ENCODE measurements around the gene IRF9. TPM values are rescaled to one million over a fixed set of nuclear protein-coding genes. Genes with fewer than 3 reads are reported as not detected.

Gene IRF9
- total and polyA plus RNA-seq, 2 of the 13 experiments (the other 11 are each of a cell fraction or from before 2014, with no cell fraction given) = 14.9 to 49.7 TPM

DNA sequence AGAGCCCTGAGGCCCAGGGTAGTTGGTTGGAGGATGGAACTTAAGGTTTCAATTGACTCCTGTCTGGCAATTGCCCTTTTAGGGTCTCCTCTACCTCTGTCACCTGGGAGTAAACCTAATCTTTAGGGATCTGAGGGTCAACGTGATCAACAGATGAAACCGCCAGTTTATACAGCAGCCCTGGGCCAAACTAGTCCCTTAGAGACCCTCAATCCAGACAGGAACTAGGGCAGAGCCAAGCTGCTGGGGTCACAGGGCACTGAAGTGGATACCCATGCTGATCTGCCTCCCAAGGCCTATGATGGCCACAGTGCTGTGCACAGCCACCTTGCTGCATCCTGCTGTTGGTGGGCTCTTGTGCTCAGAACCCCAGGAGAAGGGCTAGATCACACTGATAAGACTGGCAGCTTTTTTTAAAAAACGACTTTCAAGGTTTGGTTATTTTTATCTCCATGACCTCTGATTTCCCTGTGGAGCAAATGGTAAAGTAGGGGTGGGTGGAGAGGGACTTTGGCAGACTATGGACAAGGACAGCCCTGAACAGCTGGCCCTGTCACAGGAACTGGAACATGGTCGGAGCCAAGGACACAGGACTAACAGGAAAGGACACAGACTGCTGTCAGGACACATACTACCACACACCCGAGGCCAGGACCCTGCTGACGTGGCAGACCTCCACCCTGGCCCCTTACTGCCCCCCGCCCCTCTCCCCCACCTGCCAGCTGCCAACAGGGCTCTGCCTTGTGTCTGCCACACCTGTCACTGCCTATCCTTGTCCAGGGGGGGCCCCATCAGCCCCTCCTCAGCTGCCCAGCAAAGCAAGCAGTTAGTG, 30.1 kb upstream of the IRF9 start (continued):
- TF ChIP-seq, protein P1, sequence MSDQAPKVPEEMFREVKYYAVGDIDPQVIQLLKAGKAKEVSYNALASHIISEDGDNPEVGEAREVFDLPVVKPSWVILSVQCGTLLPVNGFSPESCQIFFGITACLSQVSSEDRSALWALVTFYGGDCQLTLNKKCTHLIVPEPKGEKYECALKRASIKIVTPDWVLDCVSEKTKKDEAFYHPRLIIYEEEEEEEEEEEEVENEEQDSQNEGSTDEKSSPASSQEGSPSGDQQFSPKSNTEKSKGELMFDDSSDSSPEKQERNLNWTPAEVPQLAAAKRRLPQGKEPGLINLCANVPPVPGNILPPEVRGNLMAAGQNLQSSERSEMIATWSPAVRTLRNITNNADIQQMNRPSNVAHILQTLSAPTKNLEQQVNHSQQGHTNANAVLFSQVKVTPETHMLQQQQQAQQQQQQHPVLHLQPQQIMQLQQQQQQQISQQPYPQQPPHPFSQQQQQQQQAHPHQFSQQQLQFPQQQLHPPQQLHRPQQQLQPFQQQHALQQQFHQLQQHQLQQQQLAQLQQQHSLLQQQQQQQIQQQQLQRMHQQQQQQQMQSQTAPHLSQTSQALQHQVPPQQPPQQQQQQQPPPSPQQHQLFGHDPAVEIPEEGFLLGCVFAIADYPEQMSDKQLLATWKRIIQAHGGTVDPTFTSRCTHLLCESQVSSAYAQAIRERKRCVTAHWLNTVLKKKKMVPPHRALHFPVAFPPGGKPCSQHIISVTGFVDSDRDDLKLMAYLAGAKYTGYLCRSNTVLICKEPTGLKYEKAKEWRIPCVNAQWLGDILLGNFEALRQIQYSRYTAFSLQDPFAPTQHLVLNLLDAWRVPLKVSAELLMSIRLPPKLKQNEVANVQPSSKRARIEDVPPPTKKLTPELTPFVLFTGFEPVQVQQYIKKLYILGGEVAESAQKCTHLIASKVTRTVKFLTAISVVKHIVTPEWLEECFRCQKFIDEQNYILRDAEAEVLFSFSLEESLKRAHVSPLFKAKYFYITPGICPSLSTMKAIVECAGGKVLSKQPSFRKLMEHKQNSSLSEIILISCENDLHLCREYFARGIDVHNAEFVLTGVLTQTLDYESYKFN (CRISPR knock-in tag; conservative IDR thresholded peaks at IDR 0.05) = peak; percentile 79
- TF ChIP-seq, protein P2, sequence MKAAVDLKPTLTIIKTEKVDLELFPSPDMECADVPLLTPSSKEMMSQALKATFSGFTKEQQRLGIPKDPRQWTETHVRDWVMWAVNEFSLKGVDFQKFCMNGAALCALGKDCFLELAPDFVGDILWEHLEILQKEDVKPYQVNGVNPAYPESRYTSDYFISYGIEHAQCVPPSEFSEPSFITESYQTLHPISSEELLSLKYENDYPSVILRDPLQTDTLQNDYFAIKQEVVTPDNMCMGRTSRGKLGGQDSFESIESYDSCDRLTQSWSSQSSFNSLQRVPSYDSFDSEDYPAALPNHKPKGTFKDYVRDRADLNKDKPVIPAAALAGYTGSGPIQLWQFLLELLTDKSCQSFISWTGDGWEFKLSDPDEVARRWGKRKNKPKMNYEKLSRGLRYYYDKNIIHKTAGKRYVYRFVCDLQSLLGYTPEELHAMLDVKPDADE (CRISPR knock-in tag; IDR thresholded peaks at IDR 0.05) = no peak
- TF ChIP-seq TAF1 (CRISPR knock-in tag; IDR thresholded peaks at IDR 0.05) = no peak; the same call in 1 of the 2 replicates
- TF ChIP-seq, protein P3, sequence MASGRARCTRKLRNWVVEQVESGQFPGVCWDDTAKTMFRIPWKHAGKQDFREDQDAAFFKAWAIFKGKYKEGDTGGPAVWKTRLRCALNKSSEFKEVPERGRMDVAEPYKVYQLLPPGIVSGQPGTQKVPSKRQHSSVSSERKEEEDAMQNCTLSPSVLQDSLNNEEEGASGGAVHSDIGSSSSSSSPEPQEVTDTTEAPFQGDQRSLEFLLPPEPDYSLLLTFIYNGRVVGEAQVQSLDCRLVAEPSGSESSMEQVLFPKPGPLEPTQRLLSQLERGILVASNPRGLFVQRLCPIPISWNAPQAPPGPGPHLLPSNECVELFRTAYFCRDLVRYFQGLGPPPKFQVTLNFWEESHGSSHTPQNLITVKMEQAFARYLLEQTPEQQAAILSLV (CRISPR knock-in tag; IDR thresholded peaks at IDR 0.05; ENCODE audit: borderline replicate concordance) = peak; percentile 58; the same call in 1 of the 2 replicates
- no peak for TF ChIP-seq ZNF660 (CRISPR knock-in tag; IDR thresholded peaks at IDR 0.05; ENCODE audit: borderline replicate concordance, low read depth)
- TF ChIP-seq ZNF781 (CRISPR knock-in tag; IDR thresholded peaks at IDR 0.05; ENCODE audit: borderline replicate concordance, not compliant biosample characterization) = peak; percentile 37
- TF ChIP-seq, protein P4, sequence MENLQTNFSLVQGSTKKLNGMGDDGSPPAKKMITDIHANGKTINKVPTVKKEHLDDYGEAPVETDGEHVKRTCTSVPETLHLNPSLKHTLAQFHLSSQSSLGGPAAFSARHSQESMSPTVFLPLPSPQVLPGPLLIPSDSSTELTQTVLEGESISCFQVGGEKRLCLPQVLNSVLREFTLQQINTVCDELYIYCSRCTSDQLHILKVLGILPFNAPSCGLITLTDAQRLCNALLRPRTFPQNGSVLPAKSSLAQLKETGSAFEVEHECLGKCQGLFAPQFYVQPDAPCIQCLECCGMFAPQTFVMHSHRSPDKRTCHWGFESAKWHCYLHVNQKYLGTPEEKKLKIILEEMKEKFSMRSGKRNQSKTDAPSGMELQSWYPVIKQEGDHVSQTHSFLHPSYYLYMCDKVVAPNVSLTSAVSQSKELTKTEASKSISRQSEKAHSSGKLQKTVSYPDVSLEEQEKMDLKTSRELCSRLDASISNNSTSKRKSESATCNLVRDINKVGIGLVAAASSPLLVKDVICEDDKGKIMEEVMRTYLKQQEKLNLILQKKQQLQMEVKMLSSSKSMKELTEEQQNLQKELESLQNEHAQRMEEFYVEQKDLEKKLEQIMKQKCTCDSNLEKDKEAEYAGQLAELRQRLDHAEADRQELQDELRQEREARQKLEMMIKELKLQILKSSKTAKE (CRISPR knock-in tag; IDR thresholded peaks at IDR 0.05; ENCODE audit: borderline replicate concordance) = peak; percentile 92
- TF ChIP-seq HNRNPUL1 (IDR thresholded peaks at IDR 0.05; ENCODE audit: low read depth, low read length) = no peak
- TF ChIP-seq XBP1 (CRISPR knock-in tag; IDR thresholded peaks at IDR 0.05) = 0 out of 2 replicates have a peak, but pooled peaks have one; percentile 75
- TF ChIP-seq, protein P5, sequence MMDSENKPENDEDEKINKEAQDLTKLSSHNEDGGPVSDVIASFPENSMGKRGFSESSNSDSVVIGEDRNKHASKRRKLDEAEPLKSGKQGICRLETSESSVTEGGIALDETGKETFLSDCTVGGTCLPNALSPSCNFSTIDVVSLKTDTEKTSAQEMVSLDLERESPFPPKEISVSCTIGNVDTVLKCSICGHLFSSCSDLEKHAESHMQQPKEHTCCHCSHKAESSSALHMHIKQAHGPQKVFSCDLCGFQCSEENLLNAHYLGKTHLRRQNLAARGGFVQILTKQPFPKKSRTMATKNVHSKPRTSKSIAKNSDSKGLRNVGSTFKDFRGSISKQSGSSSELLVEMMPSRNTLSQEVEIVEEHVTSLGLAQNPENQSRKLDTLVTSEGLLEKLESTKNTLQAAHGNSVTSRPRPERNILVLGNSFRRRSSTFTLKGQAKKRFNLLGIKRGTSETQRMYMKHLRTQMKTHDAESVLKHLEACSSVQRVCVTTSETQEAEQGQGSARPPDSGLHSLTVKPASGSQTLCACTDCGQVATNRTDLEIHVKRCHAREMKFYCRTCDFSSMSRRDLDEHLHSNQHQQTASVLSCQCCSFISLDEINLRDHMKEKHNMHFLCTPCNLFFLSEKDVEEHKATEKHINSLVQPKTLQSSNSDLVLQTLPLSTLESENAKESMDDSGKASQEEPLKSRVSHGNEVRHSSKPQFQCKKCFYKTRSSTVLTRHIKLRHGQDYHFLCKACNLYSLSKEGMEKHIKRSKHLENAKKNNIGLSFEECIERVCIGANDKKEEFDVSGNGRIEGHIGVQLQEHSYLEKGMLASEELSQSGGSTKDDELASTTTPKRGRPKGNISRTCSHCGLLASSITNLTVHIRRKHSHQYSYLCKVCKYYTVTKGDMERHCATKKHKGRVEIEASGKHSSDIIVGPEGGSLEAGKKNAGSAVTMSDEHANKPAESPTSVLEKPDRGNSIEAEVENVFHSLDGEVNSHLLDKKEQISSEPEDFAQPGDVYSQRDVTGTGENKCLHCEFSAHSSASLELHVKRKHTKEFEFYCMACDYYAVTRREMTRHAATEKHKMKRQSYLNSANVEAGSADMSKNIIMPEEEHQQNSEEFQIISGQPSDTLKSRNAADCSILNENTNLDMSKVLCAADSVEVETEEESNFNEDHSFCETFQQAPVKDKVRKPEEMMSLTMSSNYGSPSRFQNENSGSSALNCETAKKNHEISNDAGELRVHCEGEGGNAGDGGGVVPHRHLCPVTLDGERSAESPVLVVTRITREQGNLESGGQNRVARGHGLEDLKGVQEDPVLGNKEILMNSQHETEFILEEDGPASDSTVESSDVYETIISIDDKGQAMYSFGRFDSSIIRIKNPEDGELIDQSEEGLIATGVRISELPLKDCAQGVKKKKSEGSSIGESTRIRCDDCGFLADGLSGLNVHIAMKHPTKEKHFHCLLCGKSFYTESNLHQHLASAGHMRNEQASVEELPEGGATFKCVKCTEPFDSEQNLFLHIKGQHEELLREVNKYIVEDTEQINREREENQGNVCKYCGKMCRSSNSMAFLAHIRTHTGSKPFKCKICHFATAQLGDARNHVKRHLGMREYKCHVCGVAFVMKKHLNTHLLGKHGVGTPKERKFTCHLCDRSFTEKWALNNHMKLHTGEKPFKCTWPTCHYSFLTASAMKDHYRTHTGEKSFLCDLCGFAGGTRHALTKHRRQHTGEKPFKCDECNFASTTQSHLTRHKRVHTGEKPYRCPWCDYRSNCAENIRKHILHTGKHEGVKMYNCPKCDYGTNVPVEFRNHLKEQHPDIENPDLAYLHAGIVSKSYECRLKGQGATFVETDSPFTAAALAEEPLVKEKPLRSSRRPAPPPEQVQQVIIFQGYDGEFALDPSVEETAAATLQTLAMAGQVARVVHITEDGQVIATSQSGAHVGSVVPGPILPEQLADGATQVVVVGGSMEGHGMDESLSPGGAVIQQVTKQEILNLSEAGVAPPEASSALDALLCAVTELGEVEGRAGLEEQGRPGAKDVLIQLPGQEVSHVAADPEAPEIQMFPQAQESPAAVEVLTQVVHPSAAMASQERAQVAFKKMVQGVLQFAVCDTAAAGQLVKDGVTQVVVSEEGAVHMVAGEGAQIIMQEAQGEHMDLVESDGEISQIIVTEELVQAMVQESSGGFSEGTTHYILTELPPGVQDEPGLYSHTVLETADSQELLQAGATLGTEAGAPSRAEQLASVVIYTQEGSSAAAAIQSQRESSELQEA (CRISPR knock-in tag; IDR thresholded peaks at IDR 0.05; ENCODE audit: not compliant biosample characterization) = peak; percentile 63

Data from HepG2 (cell line).